Activated CD4-positive, alpha-beta T cell treated with anti-CD3 and anti-CD28 coated beads, Interleukin-2, Interleukin-4, amounts not matched to agents 100 ng/mL and 50 ng/mL, durations not matched to agents 16 hours and 8 hours (primary cell): ENCODE results near the gene ZNF592.

Experiments used
- DNase-seq: peaks from one replicate; pipeline ENCODE4 v3.0.0-alpha.2; 2020; ENCODE audit warnings: low spot score

ZNF592 gene

GRCh38 chr15:84810073-84810840 lies 61.9 kb downstream of the ZNF592 start:
- DNase-seq = no peak

- DNase-seq = no peak
These were observed 62.8 kb downstream of the ZNF592 start for GRCh38 chr15:84811151-84811550.

DNA sequence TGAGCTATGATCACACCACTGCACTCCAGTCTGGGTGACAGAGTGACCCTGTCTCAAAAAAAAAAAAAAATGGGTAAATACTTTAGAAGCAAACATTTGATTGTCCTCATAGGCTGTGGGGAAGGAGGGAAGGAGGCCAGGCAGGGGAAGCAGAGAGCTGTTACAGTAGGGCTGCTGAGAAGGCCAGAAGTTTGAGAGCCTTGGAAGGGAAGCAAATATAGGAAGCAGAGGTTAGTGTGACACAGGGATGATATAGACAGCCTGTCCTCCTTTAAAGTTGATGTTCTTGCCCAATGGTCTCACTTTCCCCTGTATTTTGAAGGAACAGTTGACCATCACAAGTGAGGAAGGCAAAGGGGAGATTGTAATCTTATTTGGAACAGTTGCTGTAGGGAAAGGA lies 63.4 kb downstream of the ZNF592 start:
- no peak for DNase-seq

DNA sequence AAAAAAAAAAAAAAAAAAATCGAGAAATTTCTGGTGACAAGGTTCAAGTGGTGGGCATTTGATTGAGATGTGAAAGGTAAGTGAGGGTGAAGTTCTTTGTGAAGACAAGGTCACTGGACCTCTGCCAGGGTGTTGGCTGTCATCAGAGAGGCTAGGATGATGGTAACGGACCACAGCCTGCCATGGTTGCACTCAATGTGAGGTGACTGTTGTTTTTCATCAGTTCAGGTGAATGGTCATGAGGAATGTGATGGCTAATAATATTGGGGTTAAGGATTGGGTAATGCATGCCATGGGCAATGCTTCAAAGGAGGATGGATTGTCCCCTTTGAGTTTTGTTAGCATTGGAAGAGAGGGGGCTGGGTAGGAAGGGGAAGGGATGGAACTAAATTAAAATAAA lies 64.5 kb downstream of the ZNF592 start:
- no peak for DNase-seq

- no peak for DNase-seq
These were observed 65.0 kb downstream of the ZNF592 start for GRCh38 chr15:84813435-84813834.

DNA sequence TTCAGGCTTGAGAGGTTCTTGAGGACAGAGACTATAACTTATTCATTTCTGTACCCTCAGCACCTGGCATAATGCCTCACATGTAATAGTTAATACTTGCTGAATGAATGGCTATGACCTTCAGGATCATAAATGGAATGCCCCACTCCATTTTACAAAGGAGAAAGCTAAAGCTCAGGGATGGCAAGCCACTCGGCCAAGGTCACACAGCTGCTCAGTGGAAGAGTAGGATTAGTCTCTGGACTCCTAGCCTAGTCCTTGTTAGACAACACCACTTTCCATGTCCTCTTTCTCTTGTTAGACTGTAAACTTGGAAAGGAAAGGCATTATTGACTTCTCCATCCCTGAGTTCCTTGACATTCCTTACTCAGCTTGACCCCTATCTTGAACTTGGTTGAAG lies 65.5 kb downstream of the ZNF592 start:
- DNase-seq = no peak

- no peak for DNase-seq
These were observed 66.5 kb downstream of the ZNF592 start for GRCh38 chr15:84814916-84815315.

GRCh38 chr15:84816694-84817465 lies 68.5 kb downstream of the ZNF592 start, which contains the start of gene ALPK3:
Gene ALPK3 (plus strand): TSS chr15:84817356. CDS start chr15:84817453, 97 bp downstream.
- no peak for DNase-seq

- no peak for DNase-seq
These were observed 69.2 kb downstream of the ZNF592 start for GRCh38 chr15:84817466-84818081.

DNA sequence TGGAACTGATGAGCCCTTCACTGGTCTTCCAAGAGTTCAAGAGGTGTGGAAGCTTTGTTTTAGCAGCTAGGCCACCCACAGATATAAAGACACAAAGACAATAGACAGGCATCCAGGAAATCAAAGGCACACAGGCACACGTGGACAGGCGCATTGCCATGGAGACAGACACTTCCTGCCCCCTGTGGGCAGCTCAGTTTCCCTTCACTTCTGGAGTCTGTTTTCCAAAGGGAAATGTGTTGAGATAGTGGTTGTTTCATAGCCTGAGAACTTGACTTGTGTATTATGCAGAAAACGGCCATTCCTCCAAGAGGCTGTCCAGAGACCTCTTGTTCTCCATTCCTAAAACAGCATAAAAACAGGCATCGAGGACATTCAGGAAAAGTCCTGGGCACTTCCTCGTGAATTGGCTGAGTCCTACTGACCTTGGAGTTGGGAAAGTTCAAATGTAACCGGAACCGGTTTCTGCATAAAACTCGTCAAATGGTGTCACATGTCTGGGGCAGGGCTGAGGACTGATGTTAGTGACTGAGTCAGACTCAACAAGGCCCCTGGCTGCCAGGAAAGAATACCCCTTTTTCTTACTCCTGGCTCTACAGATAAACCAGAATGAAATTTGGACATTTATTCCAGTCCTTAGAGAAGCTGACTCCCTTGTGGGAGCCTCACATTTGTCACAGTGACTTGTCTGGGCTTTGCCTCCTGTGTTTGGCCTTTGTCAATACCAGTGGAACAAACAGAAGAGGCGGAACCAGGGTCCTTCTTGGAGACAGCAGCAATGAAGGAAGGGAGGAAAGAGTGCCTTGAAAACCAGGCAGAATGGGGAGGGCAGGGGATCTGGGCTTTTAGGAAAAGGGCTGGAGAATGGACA lies 70.1 kb downstream of the ZNF592 start:
- no peak for DNase-seq

DNA sequence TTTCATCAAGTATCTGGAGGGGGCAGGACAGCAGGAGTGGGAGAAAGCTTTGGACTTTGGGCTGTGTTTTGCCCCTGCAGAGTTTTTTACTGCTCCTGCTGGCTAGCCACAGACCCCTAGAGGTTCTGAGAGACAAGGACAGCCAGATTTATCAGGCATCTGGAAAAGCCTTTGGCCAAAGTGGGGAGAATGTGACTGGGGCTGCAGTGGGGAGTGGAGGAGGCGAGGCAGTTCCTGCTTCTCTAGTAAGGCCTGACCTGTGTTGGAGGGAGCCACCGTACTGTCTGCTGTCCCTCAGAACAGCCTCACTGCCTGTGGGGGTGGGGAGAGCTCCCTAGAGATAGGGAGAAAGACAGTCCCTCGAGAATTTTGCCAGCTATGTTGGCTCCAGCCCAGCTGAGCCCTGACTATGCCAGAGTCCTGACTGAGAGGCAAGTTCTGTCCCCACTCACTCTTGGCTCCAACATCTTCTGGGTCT lies 70.9 kb downstream of the ZNF592 start:
- no peak for DNase-seq

GRCh38 chr15:84819791-84820190 lies 71.4 kb downstream of the ZNF592 start:
- no peak for DNase-seq

DNA sequence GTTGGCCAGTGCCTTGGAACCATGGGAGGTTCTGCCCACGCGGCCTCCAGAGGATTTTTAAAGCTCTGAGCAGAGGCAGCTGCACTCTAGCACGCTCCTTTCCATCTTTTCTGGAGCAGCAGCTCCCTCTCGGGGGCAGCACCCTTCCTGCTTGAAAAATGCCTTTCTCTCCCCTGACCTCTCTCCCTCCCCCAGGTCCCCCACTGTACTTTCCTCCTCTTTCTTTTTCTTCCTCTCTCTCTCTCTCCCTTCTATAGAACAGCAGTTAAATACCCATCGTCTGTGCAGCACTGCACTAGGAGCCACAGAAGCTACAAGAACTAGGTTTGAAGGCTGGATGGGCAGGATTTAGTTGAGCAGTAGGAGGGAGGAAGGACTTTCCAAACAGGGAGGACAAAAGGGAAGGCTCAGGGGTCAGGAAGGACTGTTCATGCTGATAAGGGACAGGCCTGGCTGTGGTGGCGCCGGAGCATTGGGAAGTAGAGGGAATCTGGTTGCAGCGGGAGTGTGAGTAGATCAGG lies 73.2 kb downstream of the ZNF592 start:
- DNase-seq = no peak

- DNase-seq = no peak
These were observed 74.4 kb downstream of the ZNF592 start for GRCh38 chr15:84822653-84823281.

DNA sequence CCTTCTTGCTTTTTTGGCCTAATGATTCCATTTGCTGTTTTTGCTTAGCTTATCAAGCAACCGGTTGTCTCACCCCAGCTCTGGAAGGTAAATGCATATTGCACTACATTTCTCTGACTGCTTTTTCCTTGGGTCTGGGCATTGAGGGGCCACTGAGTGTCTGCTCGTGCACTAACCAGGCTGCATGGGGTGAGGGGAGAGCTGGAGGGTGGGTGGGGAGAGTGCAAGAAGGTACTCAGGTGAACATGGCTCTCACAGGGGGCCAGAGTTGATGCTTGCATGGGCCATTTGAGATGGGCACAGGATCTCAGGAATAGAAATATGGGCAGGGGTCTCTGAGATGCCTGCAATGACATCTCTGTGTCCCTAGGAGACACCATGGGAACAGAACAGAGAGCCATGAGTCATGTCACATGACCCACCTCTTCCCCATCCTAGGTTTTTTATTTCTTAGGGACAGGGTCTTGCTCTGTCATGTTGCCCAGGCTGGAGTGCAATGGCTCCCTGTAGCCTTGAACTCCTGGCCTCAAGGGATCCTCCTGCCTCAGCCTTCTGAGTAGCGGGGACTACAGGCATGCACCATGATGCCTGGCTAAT lies 75.0 kb downstream of the ZNF592 start:
- DNase-seq = no peak

DNA sequence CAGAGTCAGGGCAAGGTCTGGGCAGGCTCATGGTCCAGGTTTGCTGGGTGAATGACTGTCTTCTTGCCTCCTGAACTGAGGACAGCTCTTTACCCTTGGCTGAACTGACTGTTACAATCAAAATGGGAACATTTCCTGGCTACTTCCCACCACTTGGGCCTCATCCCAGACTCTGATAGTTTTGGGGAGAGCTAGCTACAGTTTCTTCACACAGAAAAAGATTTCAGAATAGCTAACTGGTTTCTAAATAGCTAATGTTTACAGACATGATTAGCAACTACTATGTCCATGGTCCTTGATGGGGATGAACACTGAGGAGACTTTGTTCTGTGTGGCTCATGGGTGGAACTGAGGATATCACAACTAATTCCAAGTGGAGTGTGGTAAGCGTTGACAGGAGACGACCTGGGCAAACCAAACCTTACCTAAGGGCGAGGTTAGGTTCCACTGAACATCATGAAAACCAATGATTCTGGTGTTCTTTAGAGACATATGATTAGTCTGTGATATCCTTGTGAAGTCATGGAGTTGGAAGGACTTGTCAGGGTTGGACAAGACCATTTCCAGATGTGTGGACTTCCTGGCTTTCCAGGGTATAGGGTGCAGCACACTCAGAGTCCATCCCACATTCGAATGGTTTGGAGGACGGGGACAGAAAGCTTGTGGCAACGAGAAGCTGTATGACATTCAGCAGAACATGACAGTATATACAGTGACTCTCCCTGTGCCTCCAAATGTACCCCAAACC lies 76.0 kb downstream of the ZNF592 start:
- no peak for DNase-seq

- no peak for DNase-seq
These were observed 78.0 kb downstream of the ZNF592 start for GRCh38 chr15:84826369-84826823.

DNA sequence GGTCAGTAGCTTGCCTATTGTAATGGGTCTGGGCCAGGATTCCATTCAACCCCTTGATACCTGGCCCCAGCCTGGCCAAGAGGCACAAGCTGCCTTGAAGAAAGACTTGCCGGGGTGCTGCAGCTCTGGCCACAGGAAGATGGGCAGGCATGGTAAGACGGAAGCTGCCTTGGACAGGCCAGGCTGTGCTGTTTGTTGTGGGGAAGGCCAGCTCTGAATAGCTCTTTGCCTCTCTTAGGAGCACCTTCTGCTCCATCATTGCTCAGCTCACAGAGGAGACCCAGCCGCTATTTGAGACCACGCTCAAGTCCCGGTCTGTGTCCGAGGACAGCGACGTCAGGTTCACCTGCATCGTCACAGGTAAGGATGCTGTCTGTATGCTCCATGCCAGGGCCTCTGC lies 78.9 kb downstream of the ZNF592 start:
- no peak for DNase-seq

DNA sequence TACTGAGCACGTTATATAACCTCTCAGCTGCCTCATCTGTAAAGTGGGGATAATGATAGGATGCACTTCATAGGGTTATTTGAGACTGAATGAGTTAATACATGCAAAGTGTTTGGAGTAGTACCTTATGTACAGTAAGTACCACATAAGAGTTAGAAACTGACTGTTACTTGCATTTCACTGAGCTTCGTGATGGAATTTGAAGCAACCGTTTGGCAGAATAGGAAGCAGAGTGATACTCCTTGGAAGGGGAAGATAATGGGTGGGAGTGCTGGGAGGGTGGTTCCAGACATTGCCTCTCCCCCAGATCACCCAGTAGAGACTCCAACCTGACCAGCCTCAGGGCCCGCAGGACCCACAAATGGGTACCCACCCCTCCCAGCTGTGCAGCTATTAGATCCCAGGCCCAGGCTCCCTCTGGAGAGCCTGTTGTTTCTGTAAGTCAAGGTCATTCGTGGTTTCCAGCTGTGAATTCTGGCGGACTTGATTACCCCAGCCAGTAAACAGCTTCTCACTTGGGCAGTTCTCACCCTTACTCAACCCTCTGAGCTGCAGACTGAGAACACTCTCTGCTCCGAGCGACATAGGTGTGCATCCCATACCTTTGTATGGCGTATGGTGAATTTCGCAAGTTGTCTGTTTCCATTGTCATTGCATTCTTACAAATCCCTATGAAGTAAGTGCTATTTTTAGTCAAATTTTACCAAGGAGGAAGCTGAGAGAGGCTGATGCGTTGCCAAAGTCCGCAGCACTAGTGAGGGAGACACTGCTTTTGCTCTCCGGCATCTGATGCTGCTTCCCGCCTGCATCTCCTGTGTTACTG lies 79.9 kb downstream of the ZNF592 start:
- no peak for DNase-seq
